Lower leg skin (tissue), 3 donors: ENCODE data around the gene NLN.

Experiments
- CTCF ChIP-seq, 3 donors: fragments of 450-650 bp; IDR thresholded peaks; one replicate each; pipeline ENCODE4 v1.5.1; 2016; ENCODE audit warnings: antibody characterized with exemption in 3 of 3, mild to moderate bottlenecking in 3 of 3, moderate library complexity in 2 of 3
- POLR2A ChIP-seq, 2 donors: fragments of 450-650 bp; IDR thresholded peaks; one replicate each; pipeline ENCODE4 v1.6.1; 2016 to 2017; ENCODE audit warnings: antibody characterized with exemption in 2 of 2, mild to moderate bottlenecking in 1 of 2, moderate library complexity in 1 of 2

- no peak for TF ChIP-seq CTCF (IDR thresholded peaks at IDR 0.05)
- TF ChIP-seq POLR2A (IDR thresholded peaks at IDR 0.05), result no peak
These were observed 139.8 kb downstream of the NLN start for GRCh38 chr5:65861830-65862241.
